Measurements from ENCODE around the gene NDUFA5. TPM values are rescaled to one million over a fixed set of nuclear protein-coding genes. Genes with fewer than 3 reads are reported as not detected.

Gene NDUFA5
- polyA plus RNA-seq, 1 donor (not counting 4 experiments of a cell fraction or from before 2014, with no cell fraction given), result 36.9 TPM

DNA sequence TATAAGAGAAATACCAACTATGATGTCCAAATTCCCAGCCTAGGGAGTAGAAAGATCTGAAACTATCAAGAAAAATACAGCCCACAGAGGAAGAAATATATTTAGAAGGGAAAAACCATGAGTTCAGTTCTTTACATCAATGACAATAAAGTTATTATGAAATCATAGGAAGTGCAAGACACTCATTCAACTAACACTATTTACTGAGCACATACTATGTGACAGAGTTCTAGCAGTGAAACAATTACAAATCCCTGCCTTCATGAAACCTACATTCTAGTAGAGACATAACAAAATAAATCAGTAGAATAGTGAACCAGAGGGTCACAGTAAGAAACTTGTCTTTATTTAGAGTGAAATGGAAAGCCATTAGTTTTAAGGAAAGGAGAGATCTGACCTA, 2.1 kb downstream of the NDUFA5 start:
- H3K9me3 ChIP-seq (ENCODE audit: control insufficient read depth, low read depth, low read length), result no peaks in the 10 kb centered on the region
- no peaks in the 10 kb centered on the region for H3K36me3 ChIP-seq (ENCODE audit: control insufficient read depth in 2 of 2, extremely low read depth in 1 of 2, insufficient read depth in 2 of 2, low read length in 2 of 2)
- FAIRE-seq, result no peak

DNA sequence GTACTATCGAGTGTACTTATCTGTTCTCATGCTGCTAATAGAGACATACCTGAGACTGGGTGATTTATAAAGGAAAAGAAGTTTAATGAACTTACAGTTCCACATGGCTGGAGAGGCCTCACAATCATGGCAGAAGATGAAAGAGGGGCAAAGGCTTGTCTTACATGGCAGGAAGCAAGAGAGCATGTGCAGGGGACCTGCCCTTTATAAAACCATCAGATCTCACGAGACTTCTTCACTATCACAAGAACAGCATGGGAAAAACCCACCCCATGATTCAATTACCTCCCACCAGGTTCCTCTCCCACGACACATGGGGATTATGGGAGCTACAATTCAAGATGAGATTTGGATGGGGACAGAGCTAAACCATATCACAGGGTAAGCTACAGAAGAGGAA, 4.5 kb downstream of the NDUFA5 start:
- H2AFZ ChIP-seq (ENCODE audit: control insufficient read depth, low read length), result no peak overlapping the region
- DNase-seq (ENCODE audit: low read depth, low spot score) (no peak), FAIRE-seq (no peak)
- no peaks in the 10 kb centered on the region for H4K20me1 ChIP-seq (ENCODE audit: control insufficient read depth, extremely low read depth, insufficient read depth, low read length)
- dilution Hi-C loops (cut with MboI; ENCODE audit: extremely low pct_ligation_motif_present, low sequenced_read_pairs), result no loop called here
- H3K9me3 ChIP-seq (ENCODE audit: control insufficient read depth, low read depth, low read length), result no peaks in the 10 kb centered on the region
- peaks cover 9% of the 10 kb centered on the region for H3K4me1 ChIP-seq (ENCODE audit: control insufficient read depth, extremely low read depth, insufficient read depth, low read length)
- TF ChIP-seq, protein P1, sequence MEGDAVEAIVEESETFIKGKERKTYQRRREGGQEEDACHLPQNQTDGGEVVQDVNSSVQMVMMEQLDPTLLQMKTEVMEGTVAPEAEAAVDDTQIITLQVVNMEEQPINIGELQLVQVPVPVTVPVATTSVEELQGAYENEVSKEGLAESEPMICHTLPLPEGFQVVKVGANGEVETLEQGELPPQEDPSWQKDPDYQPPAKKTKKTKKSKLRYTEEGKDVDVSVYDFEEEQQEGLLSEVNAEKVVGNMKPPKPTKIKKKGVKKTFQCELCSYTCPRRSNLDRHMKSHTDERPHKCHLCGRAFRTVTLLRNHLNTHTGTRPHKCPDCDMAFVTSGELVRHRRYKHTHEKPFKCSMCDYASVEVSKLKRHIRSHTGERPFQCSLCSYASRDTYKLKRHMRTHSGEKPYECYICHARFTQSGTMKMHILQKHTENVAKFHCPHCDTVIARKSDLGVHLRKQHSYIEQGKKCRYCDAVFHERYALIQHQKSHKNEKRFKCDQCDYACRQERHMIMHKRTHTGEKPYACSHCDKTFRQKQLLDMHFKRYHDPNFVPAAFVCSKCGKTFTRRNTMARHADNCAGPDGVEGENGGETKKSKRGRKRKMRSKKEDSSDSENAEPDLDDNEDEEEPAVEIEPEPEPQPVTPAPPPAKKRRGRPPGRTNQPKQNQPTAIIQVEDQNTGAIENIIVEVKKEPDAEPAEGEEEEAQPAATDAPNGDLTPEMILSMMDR (optimal IDR thresholded peaks at IDR 0.05 in 1 of 3, IDR thresholded peaks at IDR 0.05 in 1 of 3, conservative IDR thresholded peaks at IDR 0.05 in 1 of 3; ENCODE audit: extremely low read depth in 1 of 3, insufficient read depth in 2 of 3, low read length in 3 of 3), result no peak
- TF ChIP-seq EZH2 (IDR thresholded peaks at IDR 0.05; ENCODE audit: low read length), result no peak
- H3K9me1 ChIP-seq (ENCODE audit: control insufficient read depth, extremely low read depth, insufficient read depth, low read length), result peaks cover 3% of the 10 kb centered on the region
- H3K36me3 ChIP-seq (ENCODE audit: control insufficient read depth in 2 of 2, extremely low read depth in 1 of 2, insufficient read depth in 2 of 2, low read length in 2 of 2), result peaks cover 2 to 3% of the 10 kb centered on the region in 2 experiments
- no peak overlapping the region for H3K9ac ChIP-seq (ENCODE audit: control insufficient read depth, extremely low read depth, insufficient read depth, low read length)
- H3K79me2 ChIP-seq (ENCODE audit: control insufficient read depth, insufficient read depth, low read length), result peaks cover 18% of the 10 kb centered on the region
- H3K27me3 ChIP-seq (ENCODE audit: control insufficient read depth, extremely low read depth, insufficient read depth, low read length), result no peaks in the 10 kb centered on the region
- H3K27ac ChIP-seq (ENCODE audit: control insufficient read depth, insufficient read depth, low read length), result no peak overlapping the region
- H3K4me3 ChIP-seq (ENCODE audit: control insufficient read depth in 2 of 3, extremely low read depth in 1 of 3, insufficient read depth in 2 of 3, low read depth in 1 of 3, low read length in 3 of 3), result no peak overlapping the region
- H3K4me2 ChIP-seq (ENCODE audit: control insufficient read depth, extremely low read depth, insufficient read depth, low read depth, low read length), result no peak overlapping the region

More for the DNA sequence above, 2.1 kb downstream of the NDUFA5 start:
- H3K79me2 ChIP-seq (ENCODE audit: control insufficient read depth, insufficient read depth, low read length), result peaks cover 18% of the 10 kb centered on the region
- no peak overlapping the region for H3K4me2 ChIP-seq (ENCODE audit: control insufficient read depth, extremely low read depth, insufficient read depth, low read depth, low read length)
- no peak for DNase-seq (ENCODE audit: low read depth, low spot score)
- TF ChIP-seq, protein P1 (optimal IDR thresholded peaks at IDR 0.05 in 1 of 3, IDR thresholded peaks at IDR 0.05 in 1 of 3, conservative IDR thresholded peaks at IDR 0.05 in 1 of 3; ENCODE audit: extremely low read depth in 1 of 3, insufficient read depth in 2 of 3, low read length in 3 of 3), result no peak
- no peak for TF ChIP-seq EZH2 (IDR thresholded peaks at IDR 0.05; ENCODE audit: low read length)
- H3K9ac ChIP-seq (ENCODE audit: control insufficient read depth, extremely low read depth, insufficient read depth, low read length), result no peak overlapping the region
- H3K27ac ChIP-seq (ENCODE audit: control insufficient read depth, insufficient read depth, low read length), result no peak overlapping the region
- peaks cover 3% of the 10 kb centered on the region for H3K9me1 ChIP-seq (ENCODE audit: control insufficient read depth, extremely low read depth, insufficient read depth, low read length)
- H3K4me3 ChIP-seq (ENCODE audit: control insufficient read depth in 2 of 3, extremely low read depth in 1 of 3, insufficient read depth in 2 of 3, low read depth in 1 of 3, low read length in 3 of 3), result no peak overlapping the region
- no peaks in the 10 kb centered on the region for H4K20me1 ChIP-seq (ENCODE audit: control insufficient read depth, extremely low read depth, insufficient read depth, low read length)
- H3K27me3 ChIP-seq (ENCODE audit: control insufficient read depth, extremely low read depth, insufficient read depth, low read length), result no peaks in the 10 kb centered on the region
- peaks cover 11% of the 10 kb centered on the region for H3K4me1 ChIP-seq (ENCODE audit: control insufficient read depth, extremely low read depth, insufficient read depth, low read length)
- no peak overlapping the region for H2AFZ ChIP-seq (ENCODE audit: control insufficient read depth, low read length)
- dilution Hi-C loops (cut with MboI; ENCODE audit: extremely low pct_ligation_motif_present, low sequenced_read_pairs), result no loop called here
